ENCODE data around the gene DMRTB1.

DMRTB1 gene

DNA sequence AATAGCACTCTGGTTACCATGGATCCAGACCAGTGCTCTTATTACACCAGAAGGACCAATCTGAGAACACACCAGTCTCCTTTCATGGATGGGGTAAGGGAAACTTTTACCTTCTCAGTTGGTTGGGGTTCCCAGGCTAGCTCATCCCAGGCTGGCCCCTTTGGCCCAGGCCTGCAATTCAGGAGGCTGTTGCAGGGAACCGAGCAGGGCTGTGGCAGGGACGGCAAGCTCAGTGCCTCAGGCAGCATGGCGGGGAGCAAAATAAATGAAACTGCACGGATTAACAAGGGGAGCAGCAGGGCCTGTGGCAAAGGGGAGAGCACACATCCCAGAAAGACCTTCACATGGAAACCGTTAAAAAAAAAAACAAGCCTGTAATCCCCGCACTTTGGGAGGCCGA is 57.0 kb downstream of the DMRTB1 start:
- TF ChIP-seq, protein P1, sequence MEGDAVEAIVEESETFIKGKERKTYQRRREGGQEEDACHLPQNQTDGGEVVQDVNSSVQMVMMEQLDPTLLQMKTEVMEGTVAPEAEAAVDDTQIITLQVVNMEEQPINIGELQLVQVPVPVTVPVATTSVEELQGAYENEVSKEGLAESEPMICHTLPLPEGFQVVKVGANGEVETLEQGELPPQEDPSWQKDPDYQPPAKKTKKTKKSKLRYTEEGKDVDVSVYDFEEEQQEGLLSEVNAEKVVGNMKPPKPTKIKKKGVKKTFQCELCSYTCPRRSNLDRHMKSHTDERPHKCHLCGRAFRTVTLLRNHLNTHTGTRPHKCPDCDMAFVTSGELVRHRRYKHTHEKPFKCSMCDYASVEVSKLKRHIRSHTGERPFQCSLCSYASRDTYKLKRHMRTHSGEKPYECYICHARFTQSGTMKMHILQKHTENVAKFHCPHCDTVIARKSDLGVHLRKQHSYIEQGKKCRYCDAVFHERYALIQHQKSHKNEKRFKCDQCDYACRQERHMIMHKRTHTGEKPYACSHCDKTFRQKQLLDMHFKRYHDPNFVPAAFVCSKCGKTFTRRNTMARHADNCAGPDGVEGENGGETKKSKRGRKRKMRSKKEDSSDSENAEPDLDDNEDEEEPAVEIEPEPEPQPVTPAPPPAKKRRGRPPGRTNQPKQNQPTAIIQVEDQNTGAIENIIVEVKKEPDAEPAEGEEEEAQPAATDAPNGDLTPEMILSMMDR (conservative IDR thresholded peaks at IDR 0.05; ENCODE audit: low read length) = no peak
- H3K4me3 ChIP-seq (ENCODE audit: low read length) = no peak overlapping the region
- no peak for DNase-seq (ENCODE audit: low read depth)

Measured in AG10803 (cell line).